ENCODE data around the gene PCSK5.
"Not testable (repeated sequence)": the region's sequence is repeated elsewhere in the genome, so short reads cannot be mapped to it uniquely, and the experiment has no call there.

The PCSK5 gene

GRCh38 chr9:76330034-76330433, 439.6 kb downstream of the PCSK5 start:
- no peak for DNase-seq

- DNase-seq, result no peak
Measured at GRCh38 chr9:76333388-76333787, 442.9 kb downstream of the PCSK5 start.

- no peak for DNase-seq
Measured at GRCh38 chr9:76333964-76334363, 443.5 kb downstream of the PCSK5 start.

GRCh38 chr9:76336027-76336426, 445.6 kb downstream of the PCSK5 start:
- no peak for DNase-seq

- no peak for DNase-seq
Measured at GRCh38 chr9:76338418-76338817, 447.9 kb downstream of the PCSK5 start.

GRCh38 chr9:76341616-76342015, 451.1 kb downstream of the PCSK5 start:
- DNase-seq, result no peak

GRCh38 chr9:76342201-76342600, 451.7 kb downstream of the PCSK5 start:
- DNase-seq, result no peak

GRCh38 chr9:76342858-76343257, 452.4 kb downstream of the PCSK5 start:
- DNase-seq, result no peak

- no peak for DNase-seq
Measured at GRCh38 chr9:76349865-76350264, 459.4 kb downstream of the PCSK5 start.

GRCh38 chr9:76351006-76351405, 460.5 kb downstream of the PCSK5 start:
- no peak for DNase-seq

- DNase-seq, result no peak
Measured at GRCh38 chr9:76352026-76352620, 461.6 kb downstream of the PCSK5 start.

- no peak for DNase-seq
Measured at GRCh38 chr9:76353280-76353679, 462.8 kb downstream of the PCSK5 start.

GRCh38 chr9:76354221-76354620, 463.7 kb downstream of the PCSK5 start:
- no peak for DNase-seq

- no peak for DNase-seq
Measured at GRCh38 chr9:76355886-76356285, 465.4 kb downstream of the PCSK5 start.

- no peak for DNase-seq
Measured at GRCh38 chr9:76357555-76357954, 467.1 kb downstream of the PCSK5 start.

- peak in 1 of 2 experiments; percentile 3 for DNase-seq
Measured at GRCh38 chr9:76358628-76359280, 468.3 kb downstream of the PCSK5 start.

- no peak for DNase-seq
Measured at GRCh38 chr9:76359365-76359764, 468.9 kb downstream of the PCSK5 start.

GRCh38 chr9:76359766-76360165, 469.3 kb downstream of the PCSK5 start:
- DNase-seq, result no peak

- DNase-seq, result not testable (repeated sequence)
Measured at GRCh38 chr9:76362332-76363031, 472.0 kb downstream of the PCSK5 start.

- DNase-seq, result no peak
Measured at GRCh38 chr9:76363032-76363395, 472.5 kb downstream of the PCSK5 start.

- no peak for DNase-seq
Measured at GRCh38 chr9:76365028-76365427, 474.6 kb downstream of the PCSK5 start.

GRCh38 chr9:76366275-76366674, 475.8 kb downstream of the PCSK5 start:
- DNase-seq, result no peak

GRCh38 chr9:76369583-76369982, 479.1 kb downstream of the PCSK5 start:
- DNase-seq, result no peak

- DNase-seq, result no peak
Measured at GRCh38 chr9:76370396-76371023, 480.0 kb downstream of the PCSK5 start.
